AG20443 (cell line): ENCODE results near the gene PARP6.

ENCODE experiments used
- DNase-seq: peaks from one replicate; pipeline ENCODE4 v3.0.0; 2012; ENCODE audit warnings: low spot score, mixed read lengths

PARP6 gene

DNA sequence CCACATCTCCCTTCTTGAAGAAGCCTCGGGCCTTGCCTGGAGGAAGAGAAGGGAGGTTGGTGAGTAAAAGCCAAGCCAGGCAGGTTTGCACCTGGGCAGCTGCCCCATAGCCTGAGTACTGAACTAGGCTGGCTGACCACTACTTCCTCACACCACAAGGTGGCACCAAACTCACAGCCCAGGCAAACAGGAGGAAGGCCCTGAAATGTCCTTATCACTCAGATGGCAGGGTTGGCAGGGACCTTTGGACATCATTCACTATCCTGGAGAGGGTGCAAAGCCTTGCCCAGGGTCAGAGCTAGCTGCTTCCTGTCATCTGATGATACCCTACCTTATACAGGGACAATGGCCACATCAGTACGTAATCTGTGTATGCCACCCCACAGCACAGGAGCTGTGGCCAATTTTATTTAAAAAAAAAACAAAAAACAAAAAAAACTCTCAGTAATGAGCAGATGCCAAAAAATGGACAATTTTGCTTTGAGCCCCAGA is 72.6 kb downstream of the PARP6 start:
- DNase-seq = peak; percentile 81

DNA sequence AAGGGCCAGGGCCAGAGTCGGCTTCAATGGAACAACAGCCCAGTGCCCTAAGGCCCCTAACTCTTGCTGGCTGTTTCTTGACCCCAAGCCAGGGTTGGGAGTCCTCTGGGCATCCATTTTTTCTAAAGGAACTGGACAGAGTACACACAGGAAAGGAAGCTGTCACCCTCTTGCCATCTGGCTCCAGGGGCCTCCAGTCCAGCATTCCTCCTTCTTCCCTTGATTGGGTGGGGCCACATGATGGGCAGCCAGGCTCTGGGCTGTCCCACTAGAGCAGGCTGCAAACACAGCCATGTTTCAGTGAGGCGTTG is 73.2 kb downstream of the PARP6 start:
- DNase-seq = no peak

DNA sequence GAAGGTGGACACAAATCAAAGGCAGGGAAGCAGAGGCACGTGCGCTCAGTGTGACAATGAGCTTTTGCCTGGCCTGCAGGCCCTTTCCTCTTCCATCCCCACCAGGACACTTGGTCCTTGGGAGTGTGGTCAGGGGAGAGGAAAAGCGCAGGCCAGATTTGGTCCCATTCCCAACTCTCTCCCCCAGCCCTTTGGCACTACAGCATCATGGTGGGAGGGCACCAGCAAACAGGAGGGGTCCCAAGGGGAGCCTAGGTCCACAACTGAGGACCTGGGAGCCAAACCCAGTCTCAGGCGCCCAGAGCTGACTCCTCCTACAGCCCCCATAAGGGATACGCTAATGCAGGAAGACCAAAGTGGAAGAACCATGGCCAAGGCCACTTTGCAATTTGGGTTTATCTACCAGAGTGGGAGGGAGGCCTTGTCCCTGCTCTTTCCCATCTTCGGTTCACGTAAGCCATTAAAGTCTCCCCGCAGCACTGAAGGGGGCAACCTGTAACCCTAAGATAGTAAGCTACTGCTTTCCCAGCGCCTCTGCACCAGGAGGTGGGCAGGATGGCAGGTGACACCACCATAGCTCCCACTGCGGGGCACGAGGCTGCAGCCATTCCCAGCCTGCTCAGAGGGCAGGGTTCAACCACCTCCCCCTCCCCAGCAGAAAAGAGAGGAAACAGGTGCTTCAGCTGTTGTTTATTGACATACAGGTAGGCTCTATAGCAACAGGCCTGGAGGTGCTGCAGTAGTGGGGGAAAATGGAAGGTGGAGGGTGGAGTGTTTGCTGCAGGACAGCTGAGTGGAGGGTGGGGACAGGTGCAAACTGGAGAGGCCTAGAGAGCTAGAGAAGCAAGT is 73.8 kb downstream of the PARP6 start:
- DNase-seq = no peak

DNA sequence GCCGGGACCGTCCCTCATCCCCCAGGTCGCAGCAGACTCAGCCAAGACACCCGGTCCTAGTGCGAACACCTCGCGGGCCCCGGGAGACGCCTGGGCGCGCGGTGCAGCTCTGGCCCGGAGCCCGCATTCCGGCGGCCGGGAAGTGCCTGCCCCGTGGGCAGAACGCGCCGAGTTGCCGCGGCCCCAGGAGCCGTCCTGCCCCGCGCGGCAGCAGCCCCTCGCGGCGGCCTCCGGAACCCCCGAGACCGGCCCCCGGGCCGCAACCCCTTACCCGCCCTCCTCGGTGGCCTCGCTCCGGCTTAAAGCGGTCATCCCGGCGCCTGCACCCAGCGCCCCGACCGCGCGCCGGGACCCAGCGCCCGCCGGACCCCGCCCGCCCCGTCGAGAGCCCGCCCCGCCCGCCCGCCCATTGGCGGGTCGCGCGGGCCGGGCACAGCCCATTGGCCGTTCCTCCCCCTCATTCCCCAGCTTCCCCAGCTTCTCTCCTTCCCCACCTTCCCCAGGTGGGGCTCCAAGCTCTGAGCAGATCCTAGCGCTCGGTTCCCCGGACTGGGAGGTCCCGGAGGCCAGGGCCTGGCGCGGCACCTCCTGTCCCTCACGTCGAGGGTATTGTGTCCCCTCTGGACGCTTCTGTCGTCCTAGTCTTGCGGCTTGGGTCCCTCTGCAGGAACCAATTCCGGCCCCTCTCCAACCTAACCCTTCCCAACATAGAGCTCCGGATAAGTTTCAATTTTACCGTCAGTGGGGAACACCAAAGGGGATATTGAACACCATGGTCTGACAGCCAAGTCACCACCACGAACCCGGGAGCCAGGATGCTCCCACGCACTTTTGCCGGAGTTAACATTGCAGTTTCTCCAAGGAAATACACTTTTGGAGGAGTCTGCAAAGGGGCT is 74.6 kb downstream of the PARP6 start, which contains the start of gene GRAMD2A:
Gene GRAMD2A, minus strand, starts transcription at position 328 of the 896 bp plus-strand sequence.
- DNase-seq = peak; percentile 87

DNA sequence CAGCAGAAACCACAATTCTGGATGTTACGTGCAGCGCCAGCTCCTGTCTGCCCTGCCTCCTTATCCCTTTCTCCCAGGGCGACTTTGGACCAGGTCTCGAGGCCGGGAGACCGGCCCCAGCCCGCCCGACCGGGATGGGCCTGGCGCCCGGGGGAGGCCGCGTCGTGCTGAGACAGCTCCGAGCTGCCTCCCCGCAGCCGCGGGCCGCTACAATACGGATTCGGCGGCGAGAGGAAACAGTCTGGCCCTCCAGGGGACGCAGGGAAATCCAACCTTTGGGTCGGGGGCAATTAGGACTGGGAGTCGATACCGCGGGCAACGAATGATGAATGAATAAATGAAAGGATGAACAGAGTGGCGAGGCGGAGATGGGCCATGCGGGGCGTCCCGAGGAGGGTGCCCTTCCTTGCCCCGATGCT is 75.3 kb downstream of the PARP6 start:
- peak; percentile 37 for DNase-seq

DNA sequence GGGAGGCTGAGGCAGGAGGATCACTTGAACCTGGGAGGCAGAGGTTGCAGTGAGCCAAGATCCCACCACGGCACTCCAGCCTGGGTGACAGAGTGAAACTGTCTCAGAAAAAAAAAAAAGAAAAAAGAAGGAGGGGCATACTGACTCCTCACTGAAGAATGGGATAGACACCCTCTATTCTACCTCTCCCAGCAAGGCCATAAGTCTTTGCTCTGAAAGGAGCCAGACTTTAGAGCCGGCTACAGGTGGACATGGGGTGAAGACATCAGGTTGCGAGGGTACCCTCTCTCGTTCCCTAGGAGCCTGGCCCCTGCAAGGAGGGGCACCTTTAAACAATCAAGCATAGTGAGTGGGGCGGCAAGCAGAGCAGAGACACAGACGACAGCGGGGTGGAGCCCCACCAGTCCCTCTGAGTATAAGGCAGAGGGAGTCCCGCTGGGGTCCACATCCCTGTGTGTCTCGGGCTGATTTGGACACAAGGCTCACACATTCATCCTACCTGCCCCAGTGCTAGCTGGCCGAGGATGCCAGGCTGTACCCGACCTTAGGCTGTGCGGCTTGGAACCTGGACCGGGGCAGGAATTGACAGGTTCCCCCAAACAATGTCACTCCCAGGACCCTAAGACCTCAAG is 75.8 kb downstream of the PARP6 start:
- DNase-seq = peak; percentile 37

- no peak for DNase-seq
Measured at GRCh38 chr15:72195101-72195511, 77.2 kb downstream of the PARP6 start.

DNA sequence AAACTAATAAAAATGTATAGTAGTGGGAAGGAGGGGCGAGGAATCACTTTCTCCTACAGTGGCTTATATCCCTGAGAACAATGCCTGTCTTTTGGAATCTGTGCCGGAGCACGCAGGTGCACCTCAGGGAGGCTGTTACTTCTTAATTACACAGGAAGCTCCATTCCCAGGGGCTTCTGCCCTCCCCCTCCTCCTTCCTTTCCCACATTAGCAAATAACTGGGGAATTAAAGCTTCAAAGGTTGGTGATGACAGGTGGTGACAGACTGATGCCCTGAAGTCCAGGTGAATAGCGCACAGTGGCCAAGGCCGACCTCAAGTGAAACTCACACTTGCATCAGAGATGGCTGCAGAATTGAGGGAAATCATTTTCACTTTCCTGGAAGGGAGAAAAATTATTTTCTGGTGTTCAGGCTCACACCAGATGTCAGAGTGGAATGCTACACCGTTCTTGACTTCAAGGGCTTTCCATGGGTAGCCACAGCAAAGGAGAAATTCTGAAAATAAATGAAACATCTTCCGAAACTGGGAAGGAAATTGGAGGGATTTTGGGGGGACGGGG is 78.4 kb downstream of the PARP6 start:
- DNase-seq = no peak

GRCh38 chr15:72192416-72192815 is 79.9 kb downstream of the PARP6 start:
- no peak for DNase-seq
